PC-9 (cell line): ENCODE data around the gene PDE4D.

ENCODE experiments used
- CTCF ChIP-seq: fragments of 200-600 bp; sonication (generic); conservative IDR thresholded peaks from 2 replicates; pipeline ENCODE4 v1.6.1; 2017; ENCODE audit warnings: mixed run types, antibody characterized with exemption, mild to moderate bottlenecking, moderate library complexity
- EZH2 ChIP-seq: fragments of 200-600 bp; sonication (generic); IDR thresholded peaks from 2 replicates; pipeline ENCODE4 v1.8.0; 2017; ENCODE audit warnings: antibody characterized with exemption, low read depth

- TF ChIP-seq CTCF (no peak), EZH2 (no peak)
Observed at GRCh38 chr5:59655693-59656309, 237.7 kb downstream of the PDE4D start.
